Mucosa of gallbladder (tissue), 1 donor: ENCODE data around the gene SHISA8. TPM values are rescaled to one million over a fixed set of nuclear protein-coding genes. Genes with fewer than 3 reads are reported as not detected.

Experiments used
- total RNA-seq: library from RNA; stranded (reverse); gene quantifications from one replicate; pipeline ENCODE4 v1.2.1, GENCODE V29; 2021
- donor health status: DM: no; HTN: no; CAD: no.

SHISA8 gene
- total RNA-seq, 1 donor from 2014 or later = 1.4 TPM

Other genes starting within 250 kb of the SHISA8 start
- gene SNU13, start 226.2 kb downstream of the SHISA8 start, total RNA-seq = 109 TPM
- 1.4 TPM for gene MEI1, start 215.6 kb downstream of the SHISA8 start, total RNA-seq
- gene CCDC134, start 114.4 kb downstream of the SHISA8 start, total RNA-seq = 10.2 TPM
- gene SREBF2, start 82.0 kb downstream of the SHISA8 start, total RNA-seq = 257 TPM
- 0.55 TPM for gene TNFRSF13C, start 11.7 kb upstream of the SHISA8 start, total RNA-seq
- gene CENPM, start 32.1 kb upstream of the SHISA8 start, total RNA-seq = 3.2 TPM
- gene SEPTIN3, start 54.4 kb upstream of the SHISA8 start, total RNA-seq = 0.60 TPM
- 1.6 TPM for gene WBP2NL, start 83.7 kb upstream of the SHISA8 start, total RNA-seq
- 45.0 TPM for gene NAGA, start 155.7 kb upstream of the SHISA8 start, total RNA-seq
- gene PHETA2, start 159.2 kb upstream of the SHISA8 start, total RNA-seq = 10.3 TPM
- gene SMDT1, start 164.6 kb upstream of the SHISA8 start, total RNA-seq = 121 TPM
- 77.9 TPM for gene NDUFA6, start 175.7 kb upstream of the SHISA8 start, total RNA-seq
- gene CYP2D6, start 215.7 kb upstream of the SHISA8 start, total RNA-seq = 2.7 TPM